ENCODE measurements around the gene DENND5A.
"Not testable (repeated sequence)": the region's sequence is repeated elsewhere in the genome, so short reads cannot be mapped to it uniquely, and the experiment has no call there.

The DENND5A gene

DNA sequence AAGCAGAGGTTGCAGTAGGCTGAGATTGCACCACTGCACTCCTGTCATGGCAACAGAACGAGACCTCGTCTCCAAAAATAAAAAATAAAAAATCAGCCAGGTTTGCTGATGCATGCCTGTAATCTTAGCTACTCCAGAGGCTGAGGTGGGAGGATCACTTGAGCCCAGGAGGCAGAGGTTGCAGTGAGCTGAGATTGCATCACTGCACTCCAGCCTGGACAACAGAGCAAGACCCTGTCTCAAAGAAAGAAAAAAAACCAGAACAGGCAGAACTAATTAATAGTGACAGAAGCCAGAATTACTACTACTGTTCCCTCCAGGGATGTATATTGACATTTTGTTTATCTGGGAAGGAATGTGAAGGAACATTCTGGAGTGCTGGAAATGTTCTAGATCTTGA lies 166.7 kb downstream of the DENND5A start:
- DNase-seq (ENCODE audit: low spot score): not testable (repeated sequence)

DNA sequence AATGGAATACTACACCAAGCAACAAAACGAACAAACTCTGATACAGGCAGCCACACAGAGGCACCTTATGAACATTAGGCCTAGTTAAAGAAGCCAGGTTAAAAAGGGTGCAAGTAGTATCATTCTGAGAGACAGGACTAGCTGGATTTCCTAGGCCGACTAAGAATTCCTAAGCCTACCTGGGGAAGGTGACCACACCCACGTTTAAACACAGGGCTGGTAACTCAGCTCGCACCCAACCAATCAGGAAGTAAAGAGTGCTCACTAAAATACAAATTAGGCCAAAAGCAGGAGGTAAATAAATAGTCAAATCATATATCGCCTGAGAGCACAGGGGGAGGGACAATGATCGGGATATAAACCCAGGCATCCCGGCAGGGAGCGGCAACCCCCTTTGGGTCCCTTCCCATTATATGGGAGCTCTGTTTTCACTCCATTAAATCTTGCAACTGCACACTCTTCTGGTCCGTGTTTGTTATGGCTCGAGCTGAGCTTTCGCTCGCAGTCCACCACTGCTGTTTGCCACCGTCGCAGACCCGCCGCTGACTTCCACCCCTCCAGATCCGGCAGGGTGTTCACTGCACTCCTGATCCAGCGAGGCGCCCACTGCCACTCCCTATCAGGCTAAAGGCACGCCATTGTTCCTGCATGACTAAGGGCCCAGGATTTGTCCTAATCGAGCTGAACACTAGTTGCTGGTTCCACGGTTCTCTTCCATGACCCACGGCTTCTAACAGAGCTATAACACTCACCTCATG lies 167.8 kb downstream of the DENND5A start:
- not testable (repeated sequence) for DNase-seq (ENCODE audit: low spot score)

DNA sequence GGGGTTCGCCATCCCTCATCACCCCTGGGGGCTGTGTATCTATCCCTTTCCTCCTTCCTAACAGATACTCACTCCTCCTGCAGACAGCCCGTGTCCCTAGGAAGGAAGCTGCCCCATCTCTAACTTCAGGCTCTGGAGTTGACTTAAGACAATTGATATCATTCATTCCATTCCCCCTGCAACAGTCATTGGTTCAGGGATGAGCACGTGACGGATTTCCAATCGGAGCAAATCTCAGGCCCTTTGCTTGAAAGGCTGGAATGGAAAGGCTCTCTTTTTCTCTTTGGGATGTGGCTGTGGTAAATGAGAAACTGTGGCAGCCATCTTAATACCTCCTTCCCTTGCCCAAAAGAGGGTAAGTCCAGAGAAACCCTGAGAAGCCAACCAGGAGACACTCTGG lies 168.7 kb downstream of the DENND5A start:
- DNase-seq (ENCODE audit: low spot score): no peak

DNA sequence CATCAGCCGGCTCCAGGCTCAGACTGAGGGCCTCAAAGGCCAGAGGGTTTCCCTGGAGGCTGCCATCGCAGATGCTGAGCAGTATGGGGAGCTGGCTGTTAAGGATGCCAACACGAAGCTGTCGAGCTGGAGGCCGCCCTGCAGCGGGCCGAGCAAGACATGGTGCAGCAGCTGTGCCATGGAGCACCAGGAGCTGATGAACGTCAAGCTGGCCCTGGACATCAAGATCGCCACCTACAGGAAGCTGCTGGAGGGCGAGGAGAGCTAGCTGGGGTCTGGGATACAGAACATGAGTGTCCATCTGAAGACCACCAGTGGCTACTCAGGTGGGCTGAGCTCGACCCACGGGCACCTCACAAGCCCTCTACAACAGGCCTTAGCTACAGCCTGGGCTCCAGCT lies 169.7 kb downstream of the DENND5A start:
- no peak for DNase-seq (ENCODE audit: low spot score)

DNA sequence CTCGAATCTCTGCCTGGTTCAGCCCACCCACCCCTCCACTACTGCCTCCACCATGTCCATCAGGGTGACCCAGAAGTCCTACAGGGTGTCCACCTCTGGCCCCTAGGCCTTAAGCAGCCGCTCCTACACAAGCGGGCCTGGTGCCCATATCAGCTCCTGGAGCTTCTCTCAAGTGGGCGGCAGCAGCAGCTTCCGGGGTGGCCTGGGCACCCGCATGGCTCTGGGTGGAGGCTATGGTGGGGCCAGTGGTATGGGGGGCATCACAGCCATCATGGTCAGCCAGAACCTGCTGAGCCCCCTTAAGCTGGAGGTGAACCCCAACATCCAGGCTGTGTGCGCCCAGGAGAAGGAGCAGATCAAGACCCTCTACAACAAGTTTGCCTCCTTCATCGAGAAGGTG lies 170.7 kb downstream of the DENND5A start:
- no peak for DNase-seq (ENCODE audit: low spot score)

DNA sequence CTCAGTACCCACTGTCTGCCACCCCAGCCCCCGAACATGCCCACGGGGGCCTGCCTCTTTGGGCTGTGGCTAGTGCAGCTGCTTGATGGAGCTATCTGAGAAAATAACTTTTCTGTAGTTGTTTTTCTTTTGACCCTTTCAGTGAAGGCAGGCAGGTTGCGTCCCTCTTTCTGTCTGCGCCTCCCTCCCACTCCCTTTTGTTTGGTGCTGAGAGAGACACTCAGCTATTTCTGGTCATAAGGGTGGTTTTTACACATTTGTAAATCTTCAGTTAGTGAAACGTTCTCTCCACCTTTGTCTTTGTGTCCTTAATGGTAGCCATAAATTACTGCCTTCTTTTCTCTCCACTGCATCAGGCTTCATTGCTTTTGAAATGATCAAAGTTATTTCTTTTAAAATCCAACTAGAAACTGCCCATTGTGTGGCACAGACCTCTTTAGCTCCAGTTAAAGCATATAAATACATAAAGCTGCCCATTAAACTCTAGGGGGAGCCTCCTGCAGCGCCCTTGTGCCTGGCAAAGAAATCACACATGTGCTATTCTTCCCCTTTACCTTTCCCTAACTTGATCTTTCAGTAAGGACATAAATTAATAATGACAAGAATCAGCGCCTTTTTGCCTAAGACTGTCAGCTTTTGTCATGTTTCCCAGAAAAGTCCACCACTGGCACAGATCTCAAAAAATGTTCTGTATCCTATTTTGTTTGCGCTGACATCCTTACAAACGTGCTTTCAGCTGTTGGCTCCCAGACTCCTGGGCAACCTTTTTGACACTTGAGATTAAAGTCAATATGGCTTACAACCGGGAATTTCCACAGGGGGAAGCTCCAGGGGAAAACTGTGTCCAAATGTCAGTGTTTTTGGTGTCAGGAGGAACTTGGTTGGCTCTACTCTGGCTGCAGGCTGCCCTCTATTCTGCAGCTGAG lies 172.0 kb downstream of the DENND5A start:
- DNase-seq (ENCODE audit: low spot score): no peak

DNA sequence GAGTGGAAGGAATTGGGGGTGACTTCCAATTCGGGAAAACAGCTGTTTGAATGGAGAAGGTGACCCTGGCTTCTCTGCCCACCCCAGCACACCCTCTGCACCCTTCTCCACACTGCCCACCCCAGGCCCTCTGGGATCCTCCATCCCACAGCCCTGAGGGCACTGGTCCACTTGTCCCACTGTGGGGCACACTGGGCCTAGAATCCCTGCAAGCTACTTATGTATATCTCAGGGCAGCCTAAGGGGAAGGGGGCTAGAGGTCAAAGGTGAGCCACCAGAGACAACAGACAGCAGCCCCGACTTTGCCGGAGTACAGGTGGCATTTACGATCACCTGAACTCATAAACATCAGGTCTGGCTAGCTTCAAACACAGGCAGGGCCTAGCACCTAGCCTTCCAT lies 173.1 kb downstream of the DENND5A start:
- no peak for DNase-seq (ENCODE audit: low spot score)

DNA sequence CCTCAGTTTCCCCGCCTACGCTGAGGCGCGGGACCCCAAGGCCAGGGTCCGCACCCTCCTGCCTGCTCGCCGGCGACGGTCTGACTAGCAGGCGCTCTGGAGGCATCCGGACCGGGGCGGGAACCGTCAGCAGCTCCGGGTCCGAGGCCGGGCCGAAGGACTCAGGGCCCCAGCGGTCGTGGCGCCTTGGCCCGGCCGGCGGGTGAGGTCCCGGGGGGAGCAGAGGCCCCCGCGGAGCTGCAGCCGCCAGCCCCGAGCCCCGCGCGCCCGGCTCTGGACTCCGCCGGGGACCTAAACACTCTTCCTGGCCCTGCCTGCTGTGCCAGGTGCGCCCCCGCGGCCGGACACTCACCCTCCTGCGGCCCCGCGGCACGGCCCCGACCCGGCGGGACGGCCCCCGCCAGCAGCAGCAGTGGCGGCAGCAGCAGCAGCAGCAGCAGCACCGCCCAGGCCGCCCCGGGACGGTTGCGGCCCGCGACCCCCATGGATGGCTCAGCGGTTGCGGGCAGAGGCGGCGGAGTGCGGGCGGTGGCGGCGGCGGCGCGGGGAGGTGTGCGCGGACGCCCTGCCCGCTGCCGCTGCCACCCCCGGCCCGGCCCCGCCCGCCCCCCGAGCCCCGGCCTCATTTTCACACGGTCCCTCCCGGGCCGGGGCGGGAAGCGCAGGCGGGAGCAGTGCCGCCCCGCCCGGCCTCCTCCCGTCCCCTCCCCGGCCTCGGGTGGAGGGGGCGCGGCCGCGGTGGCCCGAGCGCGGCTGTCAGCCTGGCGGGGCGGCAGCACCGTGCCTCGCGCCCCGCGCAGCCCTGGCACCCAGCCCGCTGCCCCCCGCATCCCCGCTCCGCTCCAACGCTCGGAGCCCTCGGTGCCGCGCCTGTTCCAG lies 173.9 kb downstream of the DENND5A start, which contains the start of gene SCUBE2:
Gene SCUBE2 (minus strand): TSS at position 556 of the 879 bp plus-strand sequence. CDS start 71 bp downstream, at position 485.
- no peak for DNase-seq (ENCODE audit: low spot score)

DNA sequence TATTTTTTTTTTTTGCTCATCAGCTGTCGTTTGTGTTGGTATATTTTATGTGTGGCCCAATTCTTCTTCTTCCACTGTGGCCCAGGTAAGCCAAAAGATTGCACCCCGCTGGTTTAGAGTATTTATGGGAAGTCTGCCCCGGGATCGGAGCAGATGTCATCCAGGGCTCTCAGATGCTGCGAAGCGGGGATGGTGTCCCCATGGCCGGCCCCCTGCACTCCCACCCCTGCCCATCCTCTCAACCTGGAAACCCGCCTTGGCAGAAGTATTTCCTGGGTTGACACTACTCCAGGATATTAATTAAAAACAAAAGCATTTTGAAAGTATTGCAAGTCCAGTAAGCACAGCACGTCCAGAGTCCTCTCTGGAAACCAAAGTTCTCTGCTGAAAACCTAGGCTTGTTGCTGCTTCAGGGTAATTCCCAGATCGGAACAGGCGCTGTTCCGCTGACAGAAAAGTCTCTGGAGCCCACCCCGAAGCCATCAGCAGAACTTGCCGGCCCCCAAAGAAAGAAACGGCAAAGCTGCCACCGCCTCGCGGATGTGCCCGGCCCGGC lies 174.6 kb downstream of the DENND5A start:
- DNase-seq (ENCODE audit: low spot score): no peak

DNA sequence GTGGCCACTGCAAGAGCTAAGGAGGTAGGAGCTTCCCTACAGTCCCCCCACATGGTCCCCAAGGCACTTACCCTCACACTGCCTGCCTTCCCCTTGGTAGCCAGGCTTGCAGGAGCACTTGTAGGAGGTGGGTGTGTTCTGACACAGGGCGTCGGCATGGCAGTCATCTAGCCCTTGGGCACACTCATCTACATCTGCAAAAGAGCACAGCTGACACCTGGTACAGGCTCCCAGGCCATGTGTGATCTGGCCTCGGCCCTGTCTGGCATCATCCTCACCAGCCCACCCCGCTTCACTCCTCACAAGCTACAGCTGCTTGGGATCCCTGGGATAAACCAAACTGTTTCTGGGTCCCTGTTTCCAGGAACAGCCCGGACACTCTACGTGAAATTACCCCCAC lies 175.5 kb downstream of the DENND5A start:
- DNase-seq (ENCODE audit: low spot score): no peak

DNA sequence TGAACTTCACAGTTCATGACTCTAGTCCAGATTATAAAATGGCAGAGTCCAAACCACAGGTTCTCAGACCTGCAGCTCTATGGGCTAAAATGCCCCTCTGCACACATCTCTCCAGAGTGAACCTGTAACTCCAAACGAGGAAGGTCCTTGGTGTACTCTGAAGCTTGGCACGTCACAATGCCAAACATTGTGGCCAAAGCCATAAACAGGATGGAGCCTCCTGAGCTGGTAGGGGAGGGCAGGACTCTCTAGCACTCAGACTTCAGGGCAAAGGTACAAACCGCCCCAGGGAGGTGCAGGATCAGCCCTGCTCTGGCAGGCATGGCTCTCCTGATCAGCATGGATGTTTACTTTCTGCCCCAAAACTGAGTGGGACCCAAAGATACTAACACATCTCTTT lies 176.1 kb downstream of the DENND5A start:
- no peak for DNase-seq (ENCODE audit: low spot score)

Small RNAs within 50 kb of the gene (small RNA-seq; reads per million reads assigned to genes)
- 0 to 0.04 reads per million in 2 experiments for gene MIR5691
- gene RF00017: 0 reads per million in 2 experiments

Data from SK-N-DZ (cell line).